Fibroblast of lung (primary cell): ENCODE measurements around the gene SMPD3.

Source experiments
- EZH2 ChIP-seq: IDR thresholded peaks from 2 replicates; pipeline ENCODE4 v1.5.1; 2012; ENCODE audit warnings: low read length, control low read depth, mild to moderate bottlenecking; ENCODE audit errors: missing control alignments
- TF ChIP-seq, protein P1 (sequence below), 2 donors: IDR thresholded peaks in 1 of 2; conservative IDR thresholded peaks in 1 of 2; 1 replicate in 1 of 2; 2 replicates in 1 of 2; pipeline ENCODE4 v1.5.1; 2011 to 2012; ENCODE audit warnings: low read length in 2 of 2, control low read depth in 1 of 2, inconsistent platforms in 1 of 2, low read depth in 1 of 2, mild to moderate bottlenecking in 1 of 2

GRCh38 chr16:68475071-68475470 is 26.8 kb upstream of the SMPD3 start:
- no peak for TF ChIP-seq EZH2
- TF ChIP-seq, protein P1, sequence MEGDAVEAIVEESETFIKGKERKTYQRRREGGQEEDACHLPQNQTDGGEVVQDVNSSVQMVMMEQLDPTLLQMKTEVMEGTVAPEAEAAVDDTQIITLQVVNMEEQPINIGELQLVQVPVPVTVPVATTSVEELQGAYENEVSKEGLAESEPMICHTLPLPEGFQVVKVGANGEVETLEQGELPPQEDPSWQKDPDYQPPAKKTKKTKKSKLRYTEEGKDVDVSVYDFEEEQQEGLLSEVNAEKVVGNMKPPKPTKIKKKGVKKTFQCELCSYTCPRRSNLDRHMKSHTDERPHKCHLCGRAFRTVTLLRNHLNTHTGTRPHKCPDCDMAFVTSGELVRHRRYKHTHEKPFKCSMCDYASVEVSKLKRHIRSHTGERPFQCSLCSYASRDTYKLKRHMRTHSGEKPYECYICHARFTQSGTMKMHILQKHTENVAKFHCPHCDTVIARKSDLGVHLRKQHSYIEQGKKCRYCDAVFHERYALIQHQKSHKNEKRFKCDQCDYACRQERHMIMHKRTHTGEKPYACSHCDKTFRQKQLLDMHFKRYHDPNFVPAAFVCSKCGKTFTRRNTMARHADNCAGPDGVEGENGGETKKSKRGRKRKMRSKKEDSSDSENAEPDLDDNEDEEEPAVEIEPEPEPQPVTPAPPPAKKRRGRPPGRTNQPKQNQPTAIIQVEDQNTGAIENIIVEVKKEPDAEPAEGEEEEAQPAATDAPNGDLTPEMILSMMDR (conservative IDR thresholded peaks at IDR 0.05 in 1 of 2, IDR thresholded peaks at IDR 0.05 in 1 of 2; ENCODE audit: low read depth in 1 of 2, low read length in 2 of 2): no peak
